Measurements from ENCODE around the gene IL17REL.

Gene IL17REL

DNA sequence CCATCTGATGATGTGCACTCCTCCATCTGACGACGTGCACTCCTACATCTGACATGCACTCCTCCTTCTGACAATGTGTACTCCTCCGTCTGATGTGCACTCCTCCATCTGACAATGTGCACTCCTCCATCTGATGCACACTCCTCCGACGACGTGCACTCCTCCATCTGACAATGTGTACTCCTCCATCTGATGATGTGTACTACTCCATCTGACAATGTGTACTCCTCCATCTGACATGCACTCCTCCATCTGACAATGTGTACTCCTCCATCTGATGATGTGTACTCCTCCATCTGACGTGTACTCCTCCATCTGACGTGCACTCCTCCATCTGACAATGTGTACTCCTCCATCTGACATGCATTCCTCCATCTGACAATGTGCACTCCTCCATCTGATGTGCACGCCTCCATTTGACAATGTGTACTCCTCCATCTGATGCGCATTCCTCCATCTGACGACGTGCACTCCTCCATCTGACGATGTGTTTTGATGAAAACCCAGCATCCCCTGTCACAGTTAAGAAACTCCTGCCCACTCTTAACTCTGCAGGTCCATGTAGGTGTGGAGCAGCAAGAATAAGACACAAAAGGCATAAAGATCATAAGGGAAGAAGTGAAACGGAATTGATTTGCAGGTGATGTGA, 9.7 kb upstream of the IL17REL start:
- no peak for DNase-seq (ENCODE audit: low read depth in 2 of 2)

DNA sequence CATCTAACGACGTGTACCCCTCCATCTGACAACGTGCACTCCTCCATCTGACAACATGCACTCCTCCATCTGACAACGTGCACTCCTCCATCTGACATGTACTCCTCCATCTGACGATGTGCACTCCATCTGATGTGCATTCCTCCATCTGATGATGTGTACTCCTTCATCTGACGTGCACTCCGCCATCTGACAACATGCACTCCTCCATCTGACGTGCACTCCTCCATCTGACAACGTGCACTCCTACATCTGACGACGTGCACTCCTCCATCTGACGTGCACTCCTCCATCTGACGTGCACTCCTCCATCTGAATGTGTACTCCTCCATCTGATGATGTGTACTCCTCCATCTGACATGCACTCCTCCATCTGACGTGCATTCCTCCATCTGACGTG, 8.0 kb upstream of the IL17REL start:
- DNase-seq (ENCODE audit: low read depth in 2 of 2), result no peak

DNA sequence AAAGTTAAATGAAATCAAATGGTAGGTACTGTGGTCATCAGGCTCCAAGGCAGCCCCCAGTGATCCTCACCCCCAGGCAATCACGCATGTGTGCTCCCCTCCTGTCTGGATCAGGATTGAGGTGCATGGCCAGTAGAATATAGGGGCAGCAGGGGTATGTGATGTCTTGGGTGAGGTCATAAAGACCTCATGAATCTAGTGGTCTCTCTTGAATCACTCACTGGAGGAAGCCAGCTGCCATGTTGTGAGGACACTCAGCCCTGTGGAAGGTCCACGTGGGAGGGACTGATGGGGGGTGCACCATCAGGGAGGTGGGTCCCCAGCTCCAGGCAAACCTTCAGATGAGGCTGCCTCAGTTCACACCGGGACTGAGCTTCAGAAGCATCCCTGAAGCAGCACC, 6.8 kb upstream of the IL17REL start:
- DNase-seq (ENCODE audit: low read depth in 2 of 2), result no peak

DNA sequence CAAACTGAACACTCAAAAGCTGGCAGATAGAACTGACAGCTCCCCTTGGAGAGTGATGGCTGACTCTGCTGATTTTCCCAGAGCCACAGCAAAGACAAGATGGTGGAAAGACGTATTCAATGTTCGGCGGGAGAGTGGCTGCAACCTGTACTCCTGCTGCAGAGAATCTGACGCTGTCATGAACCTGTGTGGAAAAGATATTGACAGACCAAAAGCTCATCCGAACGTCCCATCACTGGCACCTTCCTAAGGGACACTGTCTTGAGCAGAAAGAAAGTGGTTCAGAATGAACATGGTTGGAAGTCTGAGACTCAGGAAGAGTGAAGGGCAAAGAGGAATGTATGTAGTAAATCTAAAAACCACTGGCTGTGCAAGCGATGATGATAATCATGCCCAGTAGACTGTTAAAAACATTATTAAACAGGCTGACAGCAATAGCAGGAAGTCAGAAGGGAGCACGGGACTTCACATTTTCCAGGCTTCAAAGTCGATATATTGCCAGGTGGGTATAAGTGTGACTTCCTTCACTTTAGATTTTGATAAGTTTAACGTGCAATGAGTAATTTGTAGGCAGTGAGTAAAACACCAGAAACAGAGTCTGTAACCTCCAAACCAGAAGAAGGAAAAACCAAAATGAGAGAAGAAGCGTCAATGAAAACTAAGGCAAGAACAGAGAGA, 6.2 kb upstream of the IL17REL start:
- DNase-seq (ENCODE audit: low read depth in 2 of 2), result no peak

DNA sequence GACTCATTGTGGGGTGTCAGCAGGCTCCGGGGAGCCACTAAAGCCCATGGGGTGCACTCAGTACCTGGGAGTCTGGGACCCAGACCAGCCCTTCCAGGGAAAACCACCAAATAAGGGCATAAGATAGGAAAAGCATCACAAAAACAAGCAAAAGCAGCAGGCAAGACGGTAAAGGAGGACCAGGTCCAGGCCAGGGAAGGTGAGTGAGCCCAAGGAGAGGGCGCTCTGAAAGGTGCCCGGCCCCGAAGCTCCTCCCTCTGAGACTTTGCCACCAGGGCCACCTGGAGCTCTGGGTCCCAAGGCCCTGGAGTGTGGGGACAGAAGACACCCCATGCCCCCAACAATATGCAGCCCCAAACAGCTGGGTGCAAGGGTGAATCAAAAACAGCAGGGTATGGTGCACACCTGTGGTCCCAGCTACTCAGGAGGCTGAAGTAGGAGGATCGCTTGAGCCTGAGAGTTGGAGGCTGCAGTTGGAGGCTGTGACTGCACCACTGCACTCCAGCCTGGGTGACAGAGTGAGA, 5.2 kb upstream of the IL17REL start:
- DNase-seq (ENCODE audit: low read depth in 2 of 2), result no peak

DNA sequence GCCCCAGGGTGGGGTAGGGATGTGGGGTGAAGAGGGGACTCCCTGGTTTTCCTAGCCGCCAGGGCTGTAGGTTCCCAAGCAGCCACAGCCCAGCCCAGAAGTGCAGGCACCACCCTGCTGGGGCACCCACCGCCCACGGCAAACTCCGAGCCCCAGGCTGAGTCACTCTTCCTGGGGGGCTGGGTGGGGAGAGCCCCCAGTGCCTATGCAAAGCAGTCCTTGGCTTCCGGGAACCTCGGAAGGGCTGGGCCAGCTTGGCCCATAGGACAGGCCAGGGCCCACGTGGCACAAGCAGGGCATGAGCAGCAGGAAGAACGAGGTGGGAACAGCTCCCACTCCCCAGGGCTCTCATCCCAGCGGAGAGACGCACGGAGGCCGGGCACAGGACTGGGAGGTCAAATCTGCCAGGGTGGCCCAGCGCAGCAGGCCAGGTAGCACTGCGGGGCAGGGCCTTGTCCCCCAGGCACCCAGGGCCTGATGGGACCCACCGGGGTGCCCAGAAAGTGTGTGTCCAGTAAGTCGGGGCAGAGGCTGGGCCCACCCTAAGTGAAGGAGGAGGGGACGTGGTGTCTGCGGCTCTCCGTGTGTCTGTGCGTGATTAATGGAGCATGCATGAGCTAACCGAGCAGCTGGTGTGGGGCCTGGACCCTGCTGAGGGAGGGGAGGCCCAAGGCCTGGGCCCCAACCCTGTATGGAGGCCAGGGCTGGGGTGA, 4.6 kb upstream of the IL17REL start:
- peak; percentile 55 to 80 for DNase-seq (ENCODE audit: low read depth in 2 of 2)

DNA sequence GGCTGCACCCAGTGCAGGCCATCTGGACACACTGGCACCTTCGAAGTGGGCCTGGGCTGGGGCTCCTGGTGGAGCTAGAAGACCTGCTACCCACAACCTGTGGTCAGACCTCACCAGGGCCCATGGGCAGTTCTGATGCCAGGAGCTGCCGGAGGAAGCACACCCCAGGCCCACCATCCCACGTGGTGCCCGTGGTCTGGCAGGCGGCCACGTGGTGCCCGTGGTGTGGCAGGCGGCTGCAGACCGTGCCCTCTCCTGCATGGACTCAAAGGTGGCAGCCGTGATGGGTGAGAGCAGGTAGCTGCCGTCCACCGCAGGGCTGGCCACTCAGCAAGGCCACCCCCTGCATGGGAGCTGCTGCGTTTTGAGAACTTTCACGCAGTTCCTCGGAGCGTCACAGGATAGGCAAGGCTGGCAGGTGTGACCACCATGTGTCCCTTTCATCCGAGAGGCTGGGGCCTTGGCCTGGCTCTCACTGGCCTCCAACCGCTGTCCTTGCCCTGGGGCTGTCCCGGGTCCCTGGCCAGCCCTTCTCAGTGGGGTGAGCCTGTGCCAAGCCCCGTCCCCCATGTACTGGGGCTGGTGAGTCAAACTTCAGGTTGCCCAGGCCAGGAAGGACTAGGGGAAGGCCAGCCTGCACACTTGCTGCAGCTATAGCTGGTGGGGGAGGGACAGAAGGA, 3.9 kb upstream of the IL17REL start:
- DNase-seq (ENCODE audit: low read depth in 2 of 2), result no peak

DNA sequence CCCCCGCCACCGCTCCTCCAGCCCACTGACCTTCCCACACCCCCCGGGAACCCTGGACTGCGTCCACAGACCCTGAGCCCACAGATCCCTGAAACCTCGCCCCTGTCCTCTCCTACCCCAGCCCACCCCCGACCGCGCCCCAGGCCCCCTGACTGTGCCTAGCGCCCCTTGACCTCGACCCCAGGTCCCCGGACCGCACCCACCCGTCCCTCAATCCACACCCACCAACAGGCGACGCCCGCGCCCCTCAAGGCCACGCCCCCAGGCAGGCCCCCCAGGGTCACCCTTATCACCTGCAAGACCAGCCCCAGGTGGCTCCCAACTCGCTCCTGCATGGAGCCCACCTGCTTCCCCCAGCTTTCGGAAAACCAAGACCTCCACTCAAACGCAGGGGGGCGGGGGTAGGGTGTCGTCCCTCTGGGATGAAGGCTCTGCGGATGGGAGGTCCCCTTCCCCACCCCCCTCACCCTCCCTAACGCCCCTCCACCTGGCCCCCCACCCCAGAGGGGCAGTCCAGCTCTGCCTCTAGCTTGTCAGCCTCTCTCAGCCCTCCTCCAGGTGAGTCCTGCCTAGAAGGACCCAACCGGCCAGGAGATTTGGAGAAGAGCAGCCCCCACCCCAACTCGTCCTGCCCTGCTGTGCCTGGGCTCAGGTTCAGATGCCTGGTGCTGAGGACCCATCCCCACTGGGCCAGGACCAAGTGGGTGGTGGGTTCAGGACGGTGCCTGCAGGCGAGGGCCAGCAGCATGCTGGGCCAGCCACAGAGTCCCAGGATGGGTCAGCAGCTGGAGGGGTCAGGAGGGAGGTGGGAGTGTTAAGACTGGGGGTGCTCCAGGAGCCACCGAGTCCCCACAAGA, 3.1 kb upstream of the IL17REL start:
- DNase-seq (ENCODE audit: low read depth in 2 of 2), result no peak

DNA sequence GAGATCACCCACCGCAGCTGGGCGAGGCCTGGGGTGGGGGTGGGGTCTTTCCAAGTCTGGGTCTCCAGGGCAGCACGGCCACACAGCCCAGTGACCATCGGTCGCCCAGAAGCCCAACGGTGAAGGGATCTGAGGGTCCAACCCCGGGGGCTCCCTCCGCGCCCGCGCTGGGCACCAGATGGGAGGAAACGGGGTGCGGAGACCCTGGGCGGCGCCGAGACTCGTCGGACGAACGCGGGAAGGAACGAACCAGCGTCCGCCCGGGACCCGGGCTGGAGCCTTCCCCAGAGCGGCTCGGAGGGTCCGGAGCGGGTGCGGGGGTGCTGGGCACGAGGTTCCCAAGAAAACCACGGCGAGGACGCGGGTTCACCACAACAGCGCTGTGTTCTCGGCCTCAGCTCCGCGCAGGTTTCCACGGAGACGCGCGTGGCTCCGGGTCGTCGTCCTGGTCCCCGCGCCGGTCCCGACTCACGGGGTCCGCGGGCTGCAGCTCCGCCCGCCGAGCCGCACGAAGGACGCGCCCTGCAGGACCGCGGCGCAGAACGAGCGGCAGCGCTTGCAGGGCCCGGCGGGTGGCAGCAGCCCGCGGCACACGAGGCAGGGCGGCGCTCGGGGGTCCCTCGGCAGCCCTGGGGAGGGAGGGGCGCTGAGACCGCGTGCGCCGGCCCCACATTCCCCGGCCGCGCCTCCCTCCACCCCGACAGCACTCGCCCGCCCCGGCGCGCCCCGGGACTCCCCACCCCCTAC, 2.3 kb upstream of the IL17REL start:
- no peak for DNase-seq (ENCODE audit: low read depth in 2 of 2)

DNA sequence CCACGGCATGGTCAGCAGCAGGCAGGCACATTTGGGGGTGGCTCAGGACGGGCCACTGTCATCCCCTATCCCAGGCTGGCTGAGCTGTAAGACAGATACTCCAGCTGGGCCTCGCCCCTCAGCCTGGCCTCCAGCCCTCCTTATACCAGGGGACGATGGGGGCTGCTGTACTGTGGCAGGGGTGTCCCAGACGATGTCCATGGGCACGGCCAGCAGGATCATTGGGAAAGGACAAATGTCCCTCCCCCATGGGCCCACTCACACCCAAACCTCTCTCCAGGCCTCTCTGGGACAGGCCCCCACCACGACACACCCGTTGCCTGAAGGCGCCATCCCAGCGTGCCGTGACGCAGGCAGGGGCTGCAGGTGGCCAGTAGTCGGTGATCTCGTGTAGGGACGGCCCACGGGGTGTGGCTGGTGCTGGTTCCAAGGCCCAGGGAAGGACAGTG, 1.5 kb upstream of the IL17REL start:
- no peak for DNase-seq (ENCODE audit: low read depth in 2 of 2)

DNA sequence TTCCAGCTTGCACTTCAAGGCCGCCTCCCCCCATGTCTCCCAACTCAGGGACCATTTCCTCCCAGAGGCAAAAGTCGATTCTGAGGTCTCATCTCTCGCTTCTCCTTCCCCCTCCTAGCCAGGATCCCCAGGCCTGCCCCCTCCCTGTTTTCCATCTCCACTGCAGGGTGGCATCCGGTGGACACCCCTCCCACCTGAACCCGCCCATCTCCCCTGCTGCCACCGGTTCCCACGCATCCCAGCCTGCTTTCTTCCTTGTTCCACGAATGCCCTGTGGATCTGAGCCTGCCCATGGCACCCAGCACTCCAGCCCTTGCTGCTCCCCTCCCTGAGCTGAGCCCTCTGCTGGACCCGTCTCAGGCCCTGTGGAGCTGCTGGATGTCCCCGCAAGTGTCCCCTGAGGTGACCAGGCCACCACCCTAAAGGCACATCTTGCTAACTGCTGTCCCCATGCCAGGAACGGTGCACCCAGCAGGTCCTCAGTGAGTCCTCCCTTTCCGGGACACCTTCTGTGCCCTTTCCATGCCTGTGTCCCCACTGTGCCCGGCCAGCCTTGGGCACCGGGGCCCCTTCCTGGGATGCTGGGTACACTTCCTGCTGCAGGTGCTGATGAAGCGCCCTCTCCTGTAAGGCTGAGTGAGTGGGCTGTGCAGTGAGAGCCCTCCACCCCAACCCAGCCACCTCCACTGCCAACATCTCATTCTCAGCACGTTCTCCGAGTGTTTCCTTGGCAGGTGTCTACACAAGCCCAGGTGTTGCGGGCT, 936 bp downstream of the IL17REL start:
- DNase-seq (ENCODE audit: low read depth in 2 of 2), result no peak

DNA sequence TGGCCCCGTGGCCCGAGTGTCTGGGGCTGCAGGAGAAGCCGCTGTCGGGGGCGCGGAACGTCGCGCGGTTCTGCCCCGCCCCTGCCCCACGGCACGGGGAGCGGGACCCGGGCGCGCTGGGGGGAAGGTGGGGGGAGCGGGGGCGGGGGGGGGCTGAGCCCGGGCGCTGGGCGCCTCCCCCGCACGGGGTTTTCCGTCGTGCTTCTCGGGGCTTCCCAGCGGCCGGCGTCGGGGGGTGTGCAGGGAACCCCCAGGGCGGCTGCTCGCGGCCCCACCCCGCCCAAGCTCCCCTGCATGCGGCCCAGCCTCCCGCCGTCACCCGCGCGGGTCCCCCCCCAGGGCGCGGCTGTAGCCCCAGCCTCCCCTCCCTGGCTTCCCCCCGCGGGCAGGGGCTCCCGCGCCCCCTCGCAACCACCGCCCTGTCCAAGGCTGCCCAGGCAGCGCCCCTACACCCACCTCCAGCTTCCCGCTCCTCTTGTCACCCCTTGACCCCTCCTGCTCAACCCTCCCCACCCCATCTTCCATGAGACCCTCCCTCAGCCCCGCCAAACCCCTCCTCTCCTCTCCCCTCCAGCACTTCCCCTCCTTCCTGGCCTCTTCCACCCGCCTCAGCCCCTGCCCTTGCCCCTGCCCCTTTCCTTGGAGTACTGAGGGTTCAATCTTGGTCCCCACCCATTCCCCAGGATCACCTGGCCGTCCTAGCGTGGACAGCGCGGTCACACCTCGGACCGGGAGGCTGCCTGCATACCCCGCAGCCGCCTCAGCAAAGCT, 1.7 kb downstream of the IL17REL start:
- peak; percentile 49 to 87 for DNase-seq (ENCODE audit: low read depth in 2 of 2)

DNA sequence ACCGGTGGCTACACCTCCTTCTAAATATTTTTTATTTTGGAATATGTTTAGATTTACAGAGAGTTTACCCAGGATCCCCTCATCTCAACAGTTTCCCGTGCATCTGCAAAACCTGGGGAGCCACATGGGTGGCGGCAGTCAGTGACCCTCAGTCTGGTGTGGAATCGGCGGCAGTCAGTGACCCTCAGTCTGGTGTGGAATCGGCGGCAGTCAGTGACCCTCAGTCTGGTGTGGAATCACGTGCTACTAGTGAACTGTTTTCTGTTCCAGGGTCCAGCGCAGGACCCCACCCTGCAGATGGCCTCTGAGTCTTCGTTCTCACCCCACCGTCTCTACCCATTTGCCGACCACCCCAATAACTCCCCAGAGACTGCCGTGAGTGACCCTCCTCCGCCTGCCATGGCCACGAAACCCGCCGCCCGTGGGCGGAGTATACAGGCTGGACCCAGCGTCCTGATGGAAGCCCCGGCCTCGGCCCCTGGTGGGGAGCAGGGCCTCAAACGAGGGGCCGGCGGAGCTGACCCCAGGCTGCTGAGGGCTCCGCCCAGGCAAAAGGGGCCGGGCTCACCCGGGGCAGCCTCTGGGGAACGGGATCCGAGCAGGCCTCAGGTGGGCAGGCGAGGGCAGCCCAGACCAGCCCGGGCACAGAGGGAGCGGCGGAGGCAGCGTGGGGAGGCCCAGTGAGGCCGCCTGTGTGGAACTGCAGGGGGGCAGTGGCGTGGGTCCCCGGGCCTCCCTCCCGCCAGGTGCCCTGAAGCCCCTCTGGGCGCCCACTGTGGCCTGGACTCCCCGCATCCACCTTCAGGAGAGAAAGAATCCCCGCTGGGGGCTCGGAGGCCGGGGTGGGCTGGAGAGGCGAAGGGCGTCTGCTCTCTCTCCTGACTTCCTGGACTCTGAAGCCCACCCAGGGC, 2.5 kb downstream of the IL17REL start:
- no peak for DNase-seq (ENCODE audit: low read depth in 2 of 2)

DNA sequence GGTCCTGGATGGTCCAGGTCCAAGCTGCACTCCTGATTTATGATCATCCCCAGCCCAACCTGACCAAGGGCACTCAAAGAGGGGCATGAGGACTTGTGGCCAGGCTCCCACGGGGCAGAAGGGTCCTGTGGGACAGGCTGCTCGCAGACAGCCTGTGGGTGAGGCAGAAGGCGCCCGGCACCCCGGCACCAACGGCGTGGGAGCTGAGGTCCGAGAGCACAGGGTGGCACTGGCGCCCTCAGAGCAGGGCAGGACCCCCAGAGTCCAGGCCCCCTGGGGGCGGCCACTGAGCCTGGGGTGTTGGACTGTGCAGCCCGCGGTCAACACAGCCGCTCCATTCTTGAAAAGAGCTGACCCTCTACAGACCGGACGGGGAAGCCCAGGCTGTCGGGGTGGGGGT, 3.3 kb downstream of the IL17REL start:
- DNase-seq (ENCODE audit: low read depth in 2 of 2), result no peak

DNA sequence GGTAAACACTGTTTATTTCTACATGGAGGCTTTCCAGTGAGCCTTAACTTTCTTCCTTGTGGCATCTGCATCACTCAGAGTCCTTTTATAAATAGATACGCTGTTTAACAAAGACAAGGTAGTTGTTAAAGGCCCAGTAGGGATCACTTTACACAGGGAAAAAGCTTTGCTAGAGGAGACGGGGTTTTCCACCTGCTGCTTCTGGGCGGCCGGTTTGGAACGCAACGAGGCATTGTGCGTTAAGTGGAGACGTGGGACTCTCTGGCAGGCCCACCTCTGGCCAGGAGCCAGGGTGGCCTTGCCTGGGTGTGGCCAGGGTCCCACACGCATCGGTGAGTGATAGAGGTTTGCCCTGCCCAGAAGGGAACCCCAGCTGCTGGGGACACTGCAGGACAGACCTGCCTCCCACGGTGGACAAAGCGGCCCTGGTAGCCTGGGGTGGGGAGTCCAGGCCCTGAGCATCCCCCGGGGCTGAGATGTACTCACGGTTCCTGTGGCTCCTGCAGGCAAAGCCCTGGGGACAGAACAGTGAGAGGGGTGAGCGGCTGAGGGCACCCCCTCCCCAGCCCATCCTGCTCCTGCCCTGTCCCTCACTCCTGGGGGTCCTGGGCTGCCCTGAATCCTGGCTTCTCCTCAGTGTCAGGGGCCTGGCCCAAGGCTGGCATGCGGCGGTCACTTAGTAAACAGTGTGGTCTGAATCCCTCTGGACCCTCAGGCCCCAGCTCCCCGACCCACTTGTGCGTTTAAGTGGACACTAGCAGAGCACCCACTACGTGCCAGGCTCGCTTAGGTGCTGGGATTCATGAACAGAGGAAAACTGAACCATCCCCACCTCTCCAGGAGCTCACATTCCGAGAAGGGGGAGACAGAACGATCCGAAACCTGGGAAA, 4.2 kb downstream of the IL17REL start:
- no peak for DNase-seq (ENCODE audit: low read depth in 2 of 2)

DNA sequence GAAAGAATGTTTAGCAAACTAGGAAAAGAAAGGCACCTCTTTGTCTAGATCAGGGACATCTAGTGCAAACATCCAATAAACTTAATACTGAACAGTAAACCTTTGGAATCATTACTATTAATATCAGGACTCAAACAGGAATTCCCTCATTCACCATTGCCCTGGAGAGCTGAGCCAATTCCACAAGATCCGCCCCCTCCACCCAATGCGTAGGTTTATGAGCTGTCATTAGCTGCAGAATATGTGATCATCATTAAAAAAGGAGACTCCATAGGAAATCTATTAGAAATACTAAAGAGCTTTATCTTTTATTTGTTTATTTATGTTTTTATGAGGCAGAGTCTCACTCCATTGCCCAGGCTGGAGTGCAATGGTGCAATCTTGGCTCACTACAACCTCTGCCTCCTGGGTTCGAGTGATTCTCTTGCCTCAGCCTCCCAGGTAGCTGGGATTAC, 5.5 kb downstream of the IL17REL start:
- DNase-seq (ENCODE audit: low read depth in 2 of 2), result no peak

DNA sequence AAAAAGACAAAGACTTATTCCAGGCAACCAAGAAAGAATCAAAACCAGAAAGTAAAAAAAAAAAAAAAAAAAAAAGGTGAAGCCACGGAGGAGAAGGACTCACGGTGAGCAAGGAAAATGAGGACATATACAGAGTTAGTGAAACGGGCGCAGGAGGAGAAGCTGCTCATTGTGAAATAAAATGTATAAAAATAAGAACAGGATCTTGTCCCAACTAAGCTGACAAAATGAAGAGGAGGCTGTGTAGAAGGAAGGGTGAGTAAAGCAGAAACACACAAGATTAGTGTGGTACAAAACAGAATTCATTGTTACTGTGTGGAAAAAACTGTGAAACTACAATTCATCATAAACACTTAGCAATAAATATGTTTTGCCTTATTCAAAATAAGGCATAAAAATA, 7.6 kb downstream of the IL17REL start:
- DNase-seq (ENCODE audit: low read depth in 2 of 2), result no peak
